HCT116 (cell line): ENCODE measurements around the gene EIF6. TPM values are rescaled to one million over a fixed set of nuclear protein-coding genes. Genes with fewer than 3 reads are reported as not detected.

ENCODE experiments used
- ATAC-seq: fragments of 200-7000 bp; cut with Tn5 transposase; 2 replicates; pipeline ENCODE4 v1.9.1; 2020; ENCODE audit warnings: mild to moderate bottlenecking, moderate library complexity
- BruUV-seq: library from RNA; stranded (reverse); fragments of 400-500 nt; replicated peaks from 2 replicates; lab custom pipeline; 2021; lab: Mats Ljungman, UMichigan
- CTCF ChIA-PET: fragments of 300-600 bp; sonication (Branson Sonifier 250); formaldehyde crosslinking; loops from one replicate; lab custom pipeline; 2021; ENCODE audit warnings: antibody characterized with exemption; lab: Charles Lee
- POLR2A ChIA-PET: fragments of 300-600, 350-600 bp; sonication (Branson Sonifier 250); formaldehyde crosslinking; loops from one replicate; lab custom pipeline; 2021; ENCODE audit warnings: antibody characterized with exemption; lab: Charles Lee
- RAD21 ChIA-PET, 2 experiments: fragments of 300-600 bp; sonication (Branson Sonifier 250); formaldehyde crosslinking; loops; one replicate each; lab custom pipeline; 2023; ENCODE audit warnings: low total read pairs in 2 of 2; ENCODE audit not compliant: uncharacterized antibody in 2 of 2, unreplicated experiment in 2 of 2, low non-redundant PET in 1 of 2; lab: Charles Lee
- DNase-seq: peaks from one replicate; pipeline ENCODE4 v3.0.0-alpha.2; 2010; ENCODE audit warnings: low read depth, low spot score
- H2AFZ ChIP-seq: fragments of 200-600 bp; shearing (Covaris generic), sonication (generic); 2 replicates; pipeline ENCODE4 v1.6.1; 2017; ENCODE audit warnings: low read depth, mixed run types, mixed read lengths, antibody characterized with exemption, low read length; ENCODE audit not compliant: poor library complexity, severe bottlenecking
- H3K27ac ChIP-seq: 2 replicates; pipeline ENCODE4 v1.5.1; 2012; ENCODE audit warnings: low read depth, low read length
- H3K27me3 ChIP-seq: fragments of 200-600 bp; sonication (generic); 2 replicates; pipeline ENCODE4 v1.6.1; 2016; ENCODE audit warnings: mixed run types, low read length, mixed read lengths; ENCODE audit not compliant: insufficient read depth
- H3K36me3 ChIP-seq, 2 experiments: fragments of 200-500 bp in 1 of 2; fragments of 200-600 bp in 1 of 2; sonication (Bioruptor generic) in 1 of 2; sonication (generic) in 1 of 2; 2 replicates each; pipeline versions ENCODE4 v1.5.1 to v1.6.1; 2014 to 2016; ENCODE audit warnings: low read length in 2 of 2, inconsistent platforms in 1 of 2, mixed read lengths in 1 of 2, mixed run types in 1 of 2; ENCODE audit not compliant: insufficient read depth in 2 of 2, control insufficient read depth in 1 of 2
- H3K4me1 ChIP-seq, 2 experiments: fragments of 200-600 bp in 1 of 2; sonication (generic) in 1 of 2; 2 replicates each; pipeline versions ENCODE4 v1.5.1 to v1.6.1; 2012 to 2017; ENCODE audit warnings: low read length in 2 of 2, inconsistent platforms in 1 of 2, mild to moderate bottlenecking in 1 of 2, mixed read lengths in 1 of 2, mixed run types in 1 of 2, moderate library complexity in 1 of 2; ENCODE audit not compliant: insufficient read depth in 2 of 2, control insufficient read depth in 1 of 2
- H3K4me2 ChIP-seq: fragments of 200-600 bp; sonication (generic); 2 replicates; pipeline ENCODE4 v1.6.1; 2017; ENCODE audit warnings: mixed run types, low read length, mixed read lengths
- H3K4me3 ChIP-seq, 2 experiments: fragments of 200-600 bp in 1 of 2; sonication (generic) in 1 of 2; replicated peaks in 1 of 2; 2 replicates each; pipeline ENCODE4 v1.5.1; 2011 to 2016; ENCODE audit warnings: low read length in 2 of 2, control low read depth in 1 of 2, low read depth in 1 of 2, mild to moderate bottlenecking in 1 of 2, mixed read lengths in 1 of 2, mixed run types in 1 of 2
- H3K79me2 ChIP-seq: fragments of 200-600 bp; sonication (generic); 2 replicates; pipeline ENCODE4 v1.6.1; 2017; ENCODE audit warnings: mild to moderate bottlenecking, mixed run types, low read length, moderate library complexity, mixed read lengths; ENCODE audit not compliant: insufficient read depth
- H3K9ac ChIP-seq: fragments of 200-600 bp; sonication (generic); 2 replicates; pipeline ENCODE4 v1.6.1; 2016; ENCODE audit warnings: low read length, mixed read lengths
- H3K9me2 ChIP-seq: fragments of 200-600 bp; sonication (generic), shearing (Covaris generic); 2 replicates; pipeline ENCODE4 v1.6.1; 2017; ENCODE audit warnings: mixed run types, mild to moderate bottlenecking, moderate library complexity; ENCODE audit not compliant: insufficient read depth
- H3K9me3 ChIP-seq, 2 experiments: fragments of 200-500 bp in 1 of 2; fragments of 200-600 bp in 1 of 2; sonication (Bioruptor generic) in 1 of 2; sonication (generic) in 1 of 2; 2 replicates each; pipeline ENCODE4 v1.6.1; 2014 to 2017; ENCODE audit warnings: low read length in 2 of 2, mixed read lengths in 2 of 2, inconsistent platforms in 1 of 2, low read depth in 1 of 2, mild to moderate bottlenecking in 1 of 2, mixed run types in 1 of 2, moderate library complexity in 1 of 2; ENCODE audit not compliant: control insufficient read depth in 1 of 2, insufficient read depth in 1 of 2
- H4K20me1 ChIP-seq: fragments of 200-600 bp; sonication (generic), shearing (Covaris generic); 2 replicates; pipeline ENCODE4 v1.6.1; 2017; ENCODE audit warnings: mixed run types, mild to moderate bottlenecking, moderate library complexity; ENCODE audit not compliant: insufficient read depth
- CBX3 ChIP-seq: IDR thresholded peaks from 2 replicates; pipeline ENCODE4 v1.6.1; 2012; ENCODE audit warnings: low read depth
- CEBPB ChIP-seq: IDR thresholded peaks from 2 replicates; pipeline ENCODE4 v1.6.1; 2012; ENCODE audit warnings: low read depth
- EGR1 ChIP-seq: IDR thresholded peaks from 2 replicates; pipeline ENCODE4 v1.6.1; 2012; ENCODE audit warnings: low read depth
- ELF1 ChIP-seq: IDR thresholded peaks from 2 replicates; pipeline ENCODE4 v1.6.1; 2012; ENCODE audit warnings: low read depth, borderline replicate concordance
- EZH2phosphoT487 ChIP-seq: fragments of 200-600 bp; IDR thresholded peaks from 2 replicates; pipeline ENCODE4 v1.6.1; 2018; ENCODE audit warnings: antibody characterized with exemption, borderline replicate concordance
- FOSL1 ChIP-seq: IDR thresholded peaks from 2 replicates; pipeline ENCODE4 v1.6.1; 2012; ENCODE audit warnings: low read depth
- JUND ChIP-seq: IDR thresholded peaks from 2 replicates; pipeline ENCODE4 v1.6.1; 2012
- RAD21 ChIP-seq: IDR thresholded peaks from 2 replicates; pipeline ENCODE4 v1.6.1; 2012; ENCODE audit warnings: low read depth, mild to moderate bottlenecking
- SIN3A ChIP-seq: IDR thresholded peaks from 2 replicates; pipeline ENCODE4 v1.6.1; 2012; ENCODE audit warnings: low read depth
- SP1 ChIP-seq: IDR thresholded peaks from 2 replicates; pipeline ENCODE4 v1.6.1; 2012; ENCODE audit warnings: low read depth
- TCF7L2 ChIP-seq: IDR thresholded peaks from 2 replicates; pipeline ENCODE4 v1.7.0; 2011; ENCODE audit warnings: borderline replicate concordance, inconsistent platforms; ENCODE audit not compliant: insufficient read depth, insufficient read length; ENCODE audit errors: extremely low read depth
- YY1 ChIP-seq: IDR thresholded peaks from 2 replicates; pipeline ENCODE4 v1.6.1; 2011; ENCODE audit warnings: low read length, low read depth, moderate library complexity, mild to moderate bottlenecking; ENCODE audit not compliant: insufficient replicate concordance; ENCODE audit errors: extremely low read depth
- ZNF274 ChIP-seq: fragments of 200-500 bp; sonication (Bioruptor generic); IDR thresholded peaks from 2 replicates; pipeline ENCODE4 v1.6.1; 2014; ENCODE audit warnings: mild to moderate bottlenecking, low read depth, low read length, inconsistent platforms
- intact Hi-C: fragments of 100-400 bp; cut with micrococcal nuclease; formaldehyde crosslinking; loops from 2 replicates; pipeline ENCODE4 v1.10.0; 2022
- total RNA-seq: library from RNA; stranded (reverse); gene quantifications from one replicate; pipeline ENCODE4 v1.2.1, GENCODE V29; 2021; ENCODE audit not compliant: unreplicated experiment
- TF ChIP-seq, protein P1 (sequence below), 3 experiments: fragments of 200-600 bp in 1 of 3; sonication (generic) in 1 of 3; IDR thresholded peaks in 2 of 3; conservative IDR thresholded peaks in 1 of 3; 2 replicates each; pipeline ENCODE4 v1.5.1; 2012 to 2017; ENCODE audit warnings: low read depth in 2 of 3, low read length in 2 of 3, antibody characterized with exemption in 1 of 3, borderline replicate concordance in 1 of 3, control low read depth in 1 of 3, mild to moderate bottlenecking in 1 of 3, mixed read lengths in 1 of 3, mixed run types in 1 of 3, moderate library complexity in 1 of 3; ENCODE audit not compliant: insufficient read depth in 1 of 3
- TF ChIP-seq, protein P2 (sequence below): IDR thresholded peaks from 2 replicates; pipeline ENCODE4 v1.6.1; 2012
- TF ChIP-seq, protein P3 (sequence below): IDR thresholded peaks from 2 replicates; pipeline ENCODE4 v1.6.1; 2011; ENCODE audit warnings: mild to moderate bottlenecking, low read length, moderate library complexity; ENCODE audit not compliant: insufficient replicate concordance; ENCODE audit errors: extremely low read depth
- TF ChIP-seq, protein P4 (sequence below): IDR thresholded peaks from 2 replicates; pipeline ENCODE4 v1.6.1; 2012

EIF6 gene
- total RNA-seq, 1 experiment from 2014 or later = 209 TPM

DNA sequence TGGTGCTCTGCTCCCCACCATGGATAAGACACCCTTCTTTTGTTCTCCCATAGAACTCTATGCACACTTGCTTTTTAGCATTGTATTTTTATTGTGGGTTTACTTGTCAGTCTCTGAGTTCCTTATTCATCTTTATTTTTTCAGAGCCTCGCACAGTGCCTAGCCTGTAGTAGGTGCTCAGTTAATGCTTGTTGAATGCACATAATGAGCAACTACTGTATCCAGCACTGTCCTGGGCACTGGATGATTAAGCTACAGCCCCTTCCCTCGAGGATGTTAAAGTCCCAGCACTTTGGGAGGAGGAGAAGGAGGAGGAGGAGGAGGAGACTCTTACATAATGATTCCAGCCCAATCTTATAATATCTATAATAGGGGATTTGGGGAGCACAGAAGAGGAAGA, 41.3 kb downstream of the EIF6 start (continued):
- TF ChIP-seq, protein P1, sequence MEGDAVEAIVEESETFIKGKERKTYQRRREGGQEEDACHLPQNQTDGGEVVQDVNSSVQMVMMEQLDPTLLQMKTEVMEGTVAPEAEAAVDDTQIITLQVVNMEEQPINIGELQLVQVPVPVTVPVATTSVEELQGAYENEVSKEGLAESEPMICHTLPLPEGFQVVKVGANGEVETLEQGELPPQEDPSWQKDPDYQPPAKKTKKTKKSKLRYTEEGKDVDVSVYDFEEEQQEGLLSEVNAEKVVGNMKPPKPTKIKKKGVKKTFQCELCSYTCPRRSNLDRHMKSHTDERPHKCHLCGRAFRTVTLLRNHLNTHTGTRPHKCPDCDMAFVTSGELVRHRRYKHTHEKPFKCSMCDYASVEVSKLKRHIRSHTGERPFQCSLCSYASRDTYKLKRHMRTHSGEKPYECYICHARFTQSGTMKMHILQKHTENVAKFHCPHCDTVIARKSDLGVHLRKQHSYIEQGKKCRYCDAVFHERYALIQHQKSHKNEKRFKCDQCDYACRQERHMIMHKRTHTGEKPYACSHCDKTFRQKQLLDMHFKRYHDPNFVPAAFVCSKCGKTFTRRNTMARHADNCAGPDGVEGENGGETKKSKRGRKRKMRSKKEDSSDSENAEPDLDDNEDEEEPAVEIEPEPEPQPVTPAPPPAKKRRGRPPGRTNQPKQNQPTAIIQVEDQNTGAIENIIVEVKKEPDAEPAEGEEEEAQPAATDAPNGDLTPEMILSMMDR (IDR thresholded peaks at IDR 0.05 in 2 of 3, conservative IDR thresholded peaks at IDR 0.05 in 1 of 3; ENCODE audit: borderline replicate concordance in 1 of 3, insufficient read depth in 1 of 3, low read depth in 2 of 3, low read length in 2 of 3) = no peak
- TF ChIP-seq CEBPB (no peak), FOSL1 (no peak), EZH2phosphoT487 (no peak), JUND (no peak), ZNF274 (no peak), EGR1 (no peak), RAD21 (no peak), SP1 (no peak), TCF7L2 (no peak), ELF1 (no peak)
- TF ChIP-seq, protein P2, sequence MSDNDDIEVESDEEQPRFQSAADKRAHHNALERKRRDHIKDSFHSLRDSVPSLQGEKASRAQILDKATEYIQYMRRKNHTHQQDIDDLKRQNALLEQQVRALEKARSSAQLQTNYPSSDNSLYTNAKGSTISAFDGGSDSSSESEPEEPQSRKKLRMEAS = no peak

DNA sequence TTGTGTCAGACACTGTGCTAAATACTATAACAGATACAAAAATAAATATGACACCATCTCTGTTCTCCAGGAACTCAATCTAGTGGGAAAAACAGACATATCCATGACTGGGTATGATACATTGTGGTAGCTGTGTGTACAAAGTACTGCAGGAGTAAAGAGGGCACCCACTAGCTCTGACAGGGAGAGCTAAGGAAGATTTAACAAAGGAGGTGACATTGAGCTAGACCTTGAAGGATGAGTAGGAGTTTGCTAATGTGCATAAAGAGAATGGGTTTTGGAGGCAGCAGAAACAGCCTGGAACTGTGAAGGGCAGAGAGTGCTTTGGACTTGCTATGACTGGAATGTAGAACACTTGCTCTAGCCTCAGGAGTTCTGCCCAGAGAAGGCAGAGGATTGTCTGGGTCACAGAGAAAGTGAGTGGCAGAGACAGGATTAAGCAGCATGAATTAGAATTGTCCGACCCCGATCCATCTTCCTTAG, 43.7 kb downstream of the EIF6 start:
- Histone ChIP-seq H3K4me1 (no peaks in the 10 kb centered on the region), H4K20me1 (no peaks in the 10 kb centered on the region), H3K27ac (no peak overlapping the region), H3K9me3 (no peaks in the 10 kb centered on the region), H3K79me2 (no peaks in the 10 kb centered on the region), H3K27me3 (no peaks in the 10 kb centered on the region), H3K9ac (no peak overlapping the region), H3K36me3 (no peaks in the 10 kb centered on the region), H3K4me3 (no peak overlapping the region), H3K9me2 (no peaks in the 10 kb centered on the region), H2AFZ (no peak overlapping the region), H3K4me2 (no peak overlapping the region)
- no peak for DNase-seq
- CTCF ChIA-PET = no interaction called here
- POLR2A ChIA-PET = no interaction called here
- intact Hi-C loops = no loop called here
- RAD21 ChIA-PET = no interaction called here
- no peak for ATAC-seq
- BruUV-seq = no TSS peak
- TF ChIP-seq, protein P3, sequence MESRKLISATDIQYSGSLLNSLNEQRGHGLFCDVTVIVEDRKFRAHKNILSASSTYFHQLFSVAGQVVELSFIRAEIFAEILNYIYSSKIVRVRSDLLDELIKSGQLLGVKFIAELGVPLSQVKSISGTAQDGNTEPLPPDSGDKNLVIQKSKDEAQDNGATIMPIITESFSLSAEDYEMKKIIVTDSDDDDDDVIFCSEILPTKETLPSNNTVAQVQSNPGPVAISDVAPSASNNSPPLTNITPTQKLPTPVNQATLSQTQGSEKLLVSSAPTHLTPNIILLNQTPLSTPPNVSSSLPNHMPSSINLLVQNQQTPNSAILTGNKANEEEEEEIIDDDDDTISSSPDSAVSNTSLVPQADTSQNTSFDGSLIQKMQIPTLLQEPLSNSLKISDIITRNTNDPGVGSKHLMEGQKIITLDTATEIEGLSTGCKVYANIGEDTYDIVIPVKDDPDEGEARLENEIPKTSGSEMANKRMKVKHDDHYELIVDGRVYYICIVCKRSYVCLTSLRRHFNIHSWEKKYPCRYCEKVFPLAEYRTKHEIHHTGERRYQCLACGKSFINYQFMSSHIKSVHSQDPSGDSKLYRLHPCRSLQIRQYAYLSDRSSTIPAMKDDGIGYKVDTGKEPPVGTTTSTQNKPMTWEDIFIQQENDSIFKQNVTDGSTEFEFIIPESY = no peak
- TF ChIP-seq EGR1 = no peak
- TF ChIP-seq SP1 = no peak
- no peak for TF ChIP-seq TCF7L2
- TF ChIP-seq, protein P4, sequence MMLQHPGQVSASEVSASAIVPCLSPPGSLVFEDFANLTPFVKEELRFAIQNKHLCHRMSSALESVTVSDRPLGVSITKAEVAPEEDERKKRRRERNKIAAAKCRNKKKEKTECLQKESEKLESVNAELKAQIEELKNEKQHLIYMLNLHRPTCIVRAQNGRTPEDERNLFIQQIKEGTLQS = no peak
- no peak for TF ChIP-seq EZH2phosphoT487
- no peak for TF ChIP-seq JUND
- TF ChIP-seq SIN3A = no peak
- TF ChIP-seq ZNF274 = no peak
- no peak for TF ChIP-seq CBX3
- no peak for TF ChIP-seq ELF1
- TF ChIP-seq FOSL1 = no peak
- TF ChIP-seq, protein P1 (IDR thresholded peaks at IDR 0.05 in 2 of 3, conservative IDR thresholded peaks at IDR 0.05 in 1 of 3; ENCODE audit: borderline replicate concordance in 1 of 3, insufficient read depth in 1 of 3, low read depth in 2 of 3, low read length in 2 of 3) = no peak
- TF ChIP-seq RAD21 = no peak
- TF ChIP-seq YY1 = no peak
- TF ChIP-seq CEBPB = no peak
